ENCODE measurements around the gene SLC28A3. TPM values are rescaled to one million over a fixed set of nuclear protein-coding genes. Genes with fewer than 3 reads are reported as not detected.

The SLC28A3 gene
- total and polyA plus RNA-seq, 10 of the 15 experiments (the other 5 are each of a cell fraction or from before 2014, with no cell fraction given), result 0.03 to 0.39 (median 0.07) TPM; not detected in 2

- ATAC-seq (no peak), FAIRE-seq (no peak), DNase-seq (ENCODE audit: low read depth, low spot score) (no peak)
- TF ChIP-seq MAX (IDR thresholded peaks at IDR 0.05; ENCODE audit: low read depth, low read length), result no peak
- TF ChIP-seq CUX1 (IDR thresholded peaks at IDR 0.05; ENCODE audit: insufficient replicate concordance, low read depth, low read length), result no peak
- no peak for TF ChIP-seq MYB (IDR thresholded peaks at IDR 0.05; ENCODE audit: borderline replicate concordance, low read depth, low read length)
- TF ChIP-seq ZNF274 (IDR thresholded peaks at IDR 0.05; ENCODE audit: insufficient read depth, insufficient read length), result no peak
- no peak for TF ChIP-seq POLR2AphosphoS2 (IDR thresholded peaks at IDR 0.05; ENCODE audit: low read depth, low read length)
- no peak for TF ChIP-seq CREB1 (IDR thresholded peaks at IDR 0.05; ENCODE audit: low read depth)
- no peak for TF ChIP-seq KAT2A (conservative IDR thresholded peaks at IDR 0.05; ENCODE audit: control insufficient read depth, low read depth, low read length)
- no peak for TF ChIP-seq MEF2B (IDR thresholded peaks at IDR 0.05; ENCODE audit: partially characterized antibody, poor library complexity, severe bottlenecking)
- no peak for TF ChIP-seq E2F4 (IDR thresholded peaks at IDR 0.05; ENCODE audit: low read depth, low read length)
- no peak for TF ChIP-seq IKZF1 (conservative IDR thresholded peaks at IDR 0.05)
- no peak for TF ChIP-seq EZH2 (IDR thresholded peaks at IDR 0.05; ENCODE audit: borderline replicate concordance, control insufficient read depth, low read depth, low read length)
- TF ChIP-seq BHLHE40 (IDR thresholded peaks at IDR 0.05; ENCODE audit: borderline replicate concordance in 1 of 2, low read depth in 2 of 2, low read length in 1 of 2), result no peak
- no peak for TF ChIP-seq JUNB (IDR thresholded peaks at IDR 0.05)
- Histone ChIP-seq H3K79me2 (ENCODE audit: control insufficient read depth, insufficient read depth, low read length) (no peaks in the 10 kb centered on the region), H4K20me1 (ENCODE audit: control insufficient read depth, insufficient read depth) (no peaks in the 10 kb centered on the region), H3K4me3 (no peak overlapping the region), H2AFZ (ENCODE audit: control insufficient read depth, low read depth, low read length) (no peak overlapping the region), H3K27ac (ENCODE audit: control insufficient read depth, insufficient read depth) (no peak overlapping the region), H3K9me3 (replicated peaks; ENCODE audit: control insufficient read depth, insufficient read depth, low read length) (no peaks in the 10 kb centered on the region), H3K9ac (ENCODE audit: control insufficient read depth, insufficient read depth, low read length) (no peak overlapping the region), H3K4me2 (ENCODE audit: control insufficient read depth, insufficient read depth) (no peak overlapping the region), H3K27me3 (replicated peaks in 1 of 2; ENCODE audit: control insufficient read depth in 2 of 2, insufficient read depth in 2 of 2, low read length in 1 of 2) (no peaks in the 10 kb centered on the region), H3K36me3 (ENCODE audit: control insufficient read depth in 2 of 2, insufficient read depth in 2 of 2, low read length in 1 of 2) (no peaks in the 10 kb centered on the region), H3K4me1 (ENCODE audit: control insufficient read depth, insufficient read depth, low read length) (no peaks in the 10 kb centered on the region)
- 0% methylated on average over 1 of the region's 1 CpG for WGBS (ENCODE audit: insufficient coverage, insufficient replicate concordance, low lambda C conversion rate, missing lambda C conversion rate)
- ChIA-PET RAD21 (ENCODE audit: unreplicated experiment) (no interaction called here), SMC1A (ENCODE audit: uncharacterized antibody, unreplicated experiment) (interaction anchor here (1.1 kb wide), 1 partner anchor 12 kb away, joined by 3 read pairs; no protein-coding TSS in a partner anchor), CTCF (interaction anchor here (1.7 kb wide), 1 partner anchor 13 kb away, joined by 8 read pairs; no protein-coding TSS in a partner anchor), POLR2A (interaction anchor here (1.1 kb wide), 1 partner anchor 11 kb away, joined by 8 read pairs; no protein-coding TSS in a partner anchor)
- BruUV-seq (replicated peaks), result no TSS peak
- intact Hi-C loops (cut with micrococcal nuclease; ENCODE audit: unreplicated experiment) (no loop called here), in situ Hi-C loops (cut with MboI) (loop anchor here (25.0 kb wide), 1 partner anchor 1403 kb away; no protein-coding TSS in a partner anchor)
Observed at GRCh38 chr9:84384617-84385016, 44.1 kb upstream of the SLC28A3 start.

Measured in GM12878 (cell line).